ENCODE data around the gene FAT3. TPM values are rescaled to one million over a fixed set of nuclear protein-coding genes. Genes with fewer than 3 reads are reported as not detected.

The FAT3 gene
- total RNA-seq, 1 donor, result 1.7 TPM

DNA sequence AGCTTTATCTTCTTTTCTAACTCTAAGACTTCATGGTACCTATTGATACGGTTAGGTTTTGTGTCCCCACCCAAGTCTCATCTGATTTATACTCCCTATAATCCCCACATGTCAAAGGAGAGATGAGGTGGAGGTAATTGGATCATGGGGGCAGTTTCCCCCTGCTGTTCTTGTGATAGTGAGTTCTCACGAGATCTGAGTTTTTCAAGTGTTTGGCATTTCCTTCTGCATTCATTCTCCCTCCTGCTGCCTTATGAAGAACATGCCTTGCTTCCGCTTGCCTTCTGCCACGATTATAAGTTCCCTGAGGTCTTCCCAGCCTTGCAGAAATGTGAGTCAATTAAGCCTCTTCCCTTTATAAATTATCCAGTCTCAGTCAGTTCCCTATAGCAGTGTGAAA, 5.1 kb upstream of the FAT3 start:
- DNase-seq (ENCODE audit: low read depth), result no peak
- TF ChIP-seq, protein P1, sequence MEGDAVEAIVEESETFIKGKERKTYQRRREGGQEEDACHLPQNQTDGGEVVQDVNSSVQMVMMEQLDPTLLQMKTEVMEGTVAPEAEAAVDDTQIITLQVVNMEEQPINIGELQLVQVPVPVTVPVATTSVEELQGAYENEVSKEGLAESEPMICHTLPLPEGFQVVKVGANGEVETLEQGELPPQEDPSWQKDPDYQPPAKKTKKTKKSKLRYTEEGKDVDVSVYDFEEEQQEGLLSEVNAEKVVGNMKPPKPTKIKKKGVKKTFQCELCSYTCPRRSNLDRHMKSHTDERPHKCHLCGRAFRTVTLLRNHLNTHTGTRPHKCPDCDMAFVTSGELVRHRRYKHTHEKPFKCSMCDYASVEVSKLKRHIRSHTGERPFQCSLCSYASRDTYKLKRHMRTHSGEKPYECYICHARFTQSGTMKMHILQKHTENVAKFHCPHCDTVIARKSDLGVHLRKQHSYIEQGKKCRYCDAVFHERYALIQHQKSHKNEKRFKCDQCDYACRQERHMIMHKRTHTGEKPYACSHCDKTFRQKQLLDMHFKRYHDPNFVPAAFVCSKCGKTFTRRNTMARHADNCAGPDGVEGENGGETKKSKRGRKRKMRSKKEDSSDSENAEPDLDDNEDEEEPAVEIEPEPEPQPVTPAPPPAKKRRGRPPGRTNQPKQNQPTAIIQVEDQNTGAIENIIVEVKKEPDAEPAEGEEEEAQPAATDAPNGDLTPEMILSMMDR (IDR thresholded peaks at IDR 0.05; ENCODE audit: insufficient read depth, low read length), result no peak
- no peak overlapping the region for H3K4me3 ChIP-seq (ENCODE audit: low read depth, low read length)

DNA sequence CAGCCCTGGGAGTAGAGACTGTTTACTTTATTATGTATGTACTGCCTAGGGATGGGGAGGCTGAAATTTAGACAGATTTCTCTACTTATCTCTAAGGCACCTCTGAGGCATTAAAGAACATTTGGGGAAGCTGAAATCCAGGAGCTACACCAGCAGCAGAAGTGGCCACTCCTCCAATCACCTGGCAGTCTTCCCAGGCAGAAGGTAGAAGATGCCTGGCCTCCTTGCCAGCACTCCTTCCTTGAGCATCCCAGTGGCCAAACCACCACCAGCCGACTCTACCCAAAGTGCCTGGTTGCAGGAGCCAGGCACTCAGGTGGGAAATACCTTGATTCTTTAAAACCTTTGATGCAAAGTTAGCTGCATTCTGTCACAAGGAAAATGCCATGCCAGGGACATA, 1.9 kb upstream of the FAT3 start:
- TF ChIP-seq, protein P1 (IDR thresholded peaks at IDR 0.05; ENCODE audit: insufficient read depth, low read length), result no peak
- no peak overlapping the region for H3K4me3 ChIP-seq (ENCODE audit: low read depth, low read length)
- no peak for DNase-seq (ENCODE audit: low read depth)

DNA sequence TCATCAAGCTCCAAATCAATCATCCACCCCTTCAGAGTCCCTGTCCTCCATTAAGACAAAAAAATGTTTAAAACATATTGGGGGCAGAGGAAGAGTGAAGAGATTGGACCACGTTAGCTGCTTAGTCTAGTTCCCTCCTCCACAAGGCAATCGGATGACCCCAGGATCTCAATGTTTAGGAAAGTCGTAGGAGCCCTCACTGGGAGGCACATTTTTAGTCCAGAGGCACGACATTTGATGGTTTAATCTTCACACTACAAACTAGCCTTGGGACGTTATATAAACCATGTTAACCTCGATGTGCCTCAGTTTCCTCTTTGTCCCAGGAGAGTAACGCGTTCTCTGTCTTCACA, 588 bp upstream of the FAT3 start:
- no peak for DNase-seq (ENCODE audit: low read depth)
- TF ChIP-seq, protein P1 (IDR thresholded peaks at IDR 0.05; ENCODE audit: insufficient read depth, low read length), result no peak
- H3K4me3 ChIP-seq (ENCODE audit: low read depth, low read length), result no peak overlapping the region

DNA sequence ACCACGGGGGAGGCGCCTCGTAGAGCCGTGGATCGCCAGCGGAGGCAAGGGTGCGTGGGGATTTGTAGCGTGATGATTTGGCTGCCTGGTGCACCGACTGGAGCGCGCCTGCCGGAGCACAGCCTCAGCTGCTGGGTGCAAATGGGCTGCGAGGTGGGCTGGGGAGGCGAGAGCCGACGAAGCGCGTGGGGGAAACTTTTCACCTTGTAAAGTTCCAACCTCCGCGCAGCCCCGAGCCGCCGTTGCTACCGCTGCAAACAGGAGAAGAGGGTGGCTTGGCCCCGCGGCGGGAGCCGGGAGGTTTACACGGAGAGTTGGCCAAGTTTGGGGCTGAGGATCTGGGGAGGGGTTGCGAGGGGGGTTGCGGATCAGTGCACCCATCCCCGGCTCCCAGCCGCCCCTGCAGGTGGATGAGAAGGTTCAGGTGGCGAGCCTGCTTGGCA, 528 bp downstream of the FAT3 start:
- H3K4me3 ChIP-seq (ENCODE audit: low read depth, low read length), result no peak overlapping the region
- TF ChIP-seq, protein P1 (IDR thresholded peaks at IDR 0.05; ENCODE audit: insufficient read depth, low read length), result no peak
- DNase-seq (ENCODE audit: low read depth), result no peak

DNA sequence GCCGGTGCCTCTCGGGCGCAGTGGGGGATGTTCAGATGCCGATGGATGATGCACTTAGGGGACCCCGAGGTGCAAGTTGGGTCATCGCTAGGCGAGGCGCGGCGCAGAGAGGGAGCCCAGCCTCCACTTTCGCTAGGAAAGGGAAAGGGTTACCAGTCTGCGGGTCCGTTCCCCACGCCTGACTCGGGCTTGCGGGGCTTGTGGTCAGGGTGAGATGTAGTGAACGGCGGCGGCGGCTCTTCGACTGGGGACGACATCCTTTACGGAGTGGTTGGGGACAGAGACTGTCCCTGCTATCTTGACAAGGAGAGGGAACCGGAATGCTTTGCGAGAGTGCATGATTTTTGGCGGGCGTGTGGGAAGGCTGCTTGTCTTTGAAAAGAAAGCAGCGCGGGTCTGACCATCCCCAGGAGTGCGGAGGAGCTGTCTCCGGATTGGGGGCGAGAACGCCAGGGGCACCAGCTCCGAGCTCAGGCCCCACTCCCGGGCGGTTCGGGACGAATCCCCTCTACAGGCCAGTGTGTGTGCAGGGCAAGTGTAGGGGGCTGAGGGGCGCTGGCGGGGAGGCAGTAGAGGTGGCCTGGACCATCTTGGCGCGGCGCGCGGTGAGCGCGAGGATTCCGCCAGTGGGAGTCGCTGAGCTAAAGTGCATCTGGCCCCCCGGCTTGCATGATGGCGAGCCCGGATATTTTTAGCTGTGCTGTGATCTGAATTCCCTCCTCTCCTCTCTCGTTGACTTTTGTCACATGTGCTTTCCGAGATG, 1.1 kb downstream of the FAT3 start:
- TF ChIP-seq, protein P1 (IDR thresholded peaks at IDR 0.05; ENCODE audit: insufficient read depth, low read length), result no peak
- no peak overlapping the region for H3K4me3 ChIP-seq (ENCODE audit: low read depth, low read length)
- no peak for DNase-seq (ENCODE audit: low read depth)

DNA sequence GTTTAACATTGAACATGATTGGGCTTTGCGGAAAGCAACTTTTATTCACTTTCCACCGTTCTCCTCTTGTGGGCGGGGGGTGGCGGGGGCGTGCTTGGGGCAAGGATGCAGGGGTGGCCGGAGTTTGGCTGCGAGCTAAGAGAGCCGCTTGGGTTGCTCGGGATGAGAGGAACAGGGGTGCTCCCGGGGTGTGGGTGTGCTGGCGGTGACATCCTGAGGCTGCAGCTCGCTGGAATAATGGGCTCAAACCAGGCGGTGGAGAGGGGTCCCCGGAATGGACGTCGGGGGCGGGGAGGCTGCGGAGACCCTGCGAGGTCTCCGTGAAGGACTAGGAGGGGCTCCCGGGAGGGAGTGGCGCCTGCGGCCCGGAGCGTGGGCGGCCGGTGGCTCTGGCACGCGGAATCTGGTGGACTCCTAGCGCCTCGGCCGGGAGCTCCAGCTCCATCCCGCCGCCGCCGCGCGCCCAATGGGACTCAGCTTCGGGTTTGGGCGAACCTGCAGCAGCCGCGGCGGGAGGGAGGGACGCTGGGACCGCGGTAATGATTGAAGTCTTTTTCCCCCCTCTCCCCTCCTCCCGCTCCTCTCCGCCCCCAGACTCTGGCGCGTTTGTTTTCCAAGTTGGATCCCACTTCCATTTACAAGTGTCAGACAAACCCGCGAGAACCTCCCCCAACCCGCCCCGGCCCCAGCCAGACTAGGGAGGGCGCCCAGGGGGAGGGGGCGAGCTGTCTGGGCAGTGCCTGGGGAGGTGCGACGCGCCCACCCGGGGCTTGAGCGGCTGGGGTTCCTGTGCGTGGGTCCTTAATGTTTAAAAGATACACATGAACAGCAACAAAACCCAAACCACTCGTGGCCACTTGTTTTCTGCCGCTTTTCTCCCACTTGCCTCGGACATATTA, 2.0 kb downstream of the FAT3 start:
- no peak for DNase-seq (ENCODE audit: low read depth)
- TF ChIP-seq, protein P1 (IDR thresholded peaks at IDR 0.05; ENCODE audit: insufficient read depth, low read length), result no peak
- no peak overlapping the region for H3K4me3 ChIP-seq (ENCODE audit: low read depth, low read length)
